Measurements from ENCODE around the gene MYOM1.
"Not testable (repeated sequence)": the region's sequence is repeated elsewhere in the genome, so short reads cannot be mapped to it uniquely, and the experiment has no call there.

Gene MYOM1

DNA sequence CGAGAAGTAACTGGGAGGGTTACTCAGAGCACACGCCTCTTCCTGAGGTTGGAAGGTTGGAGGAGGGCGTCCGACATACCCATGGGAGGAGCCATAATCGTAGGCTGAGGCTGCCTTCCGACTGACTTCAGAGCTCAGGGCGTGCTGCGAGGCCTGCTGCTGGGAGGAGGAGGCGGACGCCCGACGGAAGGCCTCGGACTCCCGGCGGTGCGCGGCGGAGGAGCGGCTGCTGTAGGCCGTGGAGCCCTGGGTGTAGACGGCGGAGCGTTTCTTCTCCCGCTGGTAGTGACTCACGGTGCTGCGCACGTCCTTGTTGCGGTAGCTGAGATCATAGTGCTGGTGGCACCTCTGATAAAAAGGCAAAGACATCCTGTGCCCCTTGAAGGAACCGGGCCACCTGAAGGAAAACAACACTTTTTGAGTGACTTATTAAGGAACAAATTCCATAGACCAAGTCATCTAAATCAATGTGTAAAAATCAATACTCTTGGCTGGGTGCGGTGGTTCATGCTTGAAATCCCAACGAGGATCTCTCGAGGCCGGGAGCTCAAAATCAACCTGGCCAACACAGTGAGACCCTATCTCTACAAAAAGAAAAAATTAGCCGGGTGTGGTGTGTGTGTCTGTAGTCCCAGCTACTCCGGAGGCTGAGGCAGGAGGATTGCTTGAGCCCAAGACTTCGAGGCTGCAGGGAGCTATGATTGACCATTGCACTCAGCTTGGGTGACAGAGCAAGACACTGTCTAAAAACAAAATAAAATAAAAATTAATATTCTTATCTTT, 4.7 kb downstream of the MYOM1 start:
- H3K4me3 ChIP-seq (ENCODE audit: low read depth, low read length), result no peak overlapping the region
- H3K4me1 ChIP-seq (ENCODE audit: control insufficient read depth, insufficient read depth, low read length), result peaks cover 6% of the 10 kb centered on the region
- H3K36me3 ChIP-seq (ENCODE audit: control insufficient read depth, insufficient read depth, low read length), result no peaks in the 10 kb centered on the region
- H3K9me3 ChIP-seq (ENCODE audit: control insufficient read depth, insufficient read depth, low read length), result no peaks in the 10 kb centered on the region
- no peak overlapping the region for H3K9ac ChIP-seq (ENCODE audit: low read depth, low read length)
- H3K27me3 ChIP-seq (ENCODE audit: control insufficient read depth, insufficient read depth, low read length), result no peaks in the 10 kb centered on the region

DNA sequence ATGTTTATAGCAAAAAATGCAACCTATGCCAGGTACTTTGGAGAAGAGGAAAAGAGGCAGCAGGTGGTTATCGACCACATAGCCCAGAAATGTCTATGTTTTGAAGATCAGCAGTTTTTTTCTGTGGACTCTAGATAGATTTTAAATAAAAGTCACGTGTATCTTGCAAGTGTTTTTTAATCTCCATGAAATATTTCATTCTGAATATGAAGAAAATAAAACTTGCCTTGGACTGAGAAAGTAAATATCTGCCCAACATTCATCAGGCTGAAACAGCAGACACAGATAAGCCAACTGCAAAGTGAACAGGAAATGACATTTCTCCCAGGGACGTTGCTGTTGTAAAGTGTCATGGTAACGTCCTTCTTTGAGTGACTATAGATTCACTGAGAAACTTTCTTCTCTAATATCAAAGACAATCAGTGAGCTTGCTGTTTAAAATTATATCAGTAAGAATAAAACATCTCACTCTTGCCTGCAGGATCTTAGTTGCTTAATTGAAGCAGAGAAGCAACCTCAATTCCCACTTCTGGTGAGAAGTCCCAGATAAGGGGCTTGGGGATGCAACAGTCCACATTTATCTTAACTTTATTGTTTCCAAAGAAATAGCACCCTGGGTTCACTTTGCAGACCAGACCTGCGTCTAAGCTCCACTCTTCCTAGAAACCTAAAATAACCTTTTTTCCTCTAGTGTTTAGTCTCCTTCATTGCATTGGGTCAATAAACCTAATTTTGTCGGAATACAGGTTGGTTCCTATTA, 6.3 kb downstream of the MYOM1 start:
- no peaks in the 10 kb centered on the region for H3K36me3 ChIP-seq (ENCODE audit: control insufficient read depth, insufficient read depth, low read length)
- H3K9me3 ChIP-seq (ENCODE audit: control insufficient read depth, insufficient read depth, low read length), result no peaks in the 10 kb centered on the region
- H3K27me3 ChIP-seq (ENCODE audit: control insufficient read depth, insufficient read depth, low read length), result no peaks in the 10 kb centered on the region
- H3K9ac ChIP-seq (ENCODE audit: low read depth, low read length), result no peak overlapping the region
- H3K4me3 ChIP-seq (ENCODE audit: low read depth, low read length), result no peak overlapping the region
- H3K4me1 ChIP-seq (ENCODE audit: control insufficient read depth, insufficient read depth, low read length), result peaks cover 4% of the 10 kb centered on the region

DNA sequence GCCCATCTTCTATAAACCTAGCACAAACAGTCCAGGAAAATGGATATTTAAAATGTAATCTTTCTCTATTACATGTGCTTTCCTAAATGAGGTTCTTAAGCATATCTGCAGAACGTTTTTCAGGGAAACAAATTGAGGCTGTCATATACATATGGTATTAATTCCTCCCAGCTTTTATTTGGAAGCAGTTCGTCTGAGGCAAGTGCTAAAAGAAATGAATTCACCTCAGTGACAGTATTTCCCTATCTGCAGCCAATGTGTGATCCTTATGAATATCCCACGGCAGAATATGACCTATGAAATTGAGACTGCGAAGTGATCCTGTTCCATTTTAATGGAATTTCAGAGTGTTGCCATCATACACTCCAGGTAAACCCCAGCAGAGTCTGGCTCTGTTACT, 7.1 kb downstream of the MYOM1 start:
- Histone ChIP-seq H3K4me1 (ENCODE audit: control insufficient read depth, insufficient read depth, low read length) (peaks cover 4% of the 10 kb centered on the region), H3K27me3 (ENCODE audit: control insufficient read depth, insufficient read depth, low read length) (no peaks in the 10 kb centered on the region), H3K4me3 (ENCODE audit: low read depth, low read length) (no peak overlapping the region), H3K9ac (ENCODE audit: low read depth, low read length) (no peak overlapping the region), H3K36me3 (ENCODE audit: control insufficient read depth, insufficient read depth, low read length) (no peaks in the 10 kb centered on the region), H3K9me3 (ENCODE audit: control insufficient read depth, insufficient read depth, low read length) (no peaks in the 10 kb centered on the region)

DNA sequence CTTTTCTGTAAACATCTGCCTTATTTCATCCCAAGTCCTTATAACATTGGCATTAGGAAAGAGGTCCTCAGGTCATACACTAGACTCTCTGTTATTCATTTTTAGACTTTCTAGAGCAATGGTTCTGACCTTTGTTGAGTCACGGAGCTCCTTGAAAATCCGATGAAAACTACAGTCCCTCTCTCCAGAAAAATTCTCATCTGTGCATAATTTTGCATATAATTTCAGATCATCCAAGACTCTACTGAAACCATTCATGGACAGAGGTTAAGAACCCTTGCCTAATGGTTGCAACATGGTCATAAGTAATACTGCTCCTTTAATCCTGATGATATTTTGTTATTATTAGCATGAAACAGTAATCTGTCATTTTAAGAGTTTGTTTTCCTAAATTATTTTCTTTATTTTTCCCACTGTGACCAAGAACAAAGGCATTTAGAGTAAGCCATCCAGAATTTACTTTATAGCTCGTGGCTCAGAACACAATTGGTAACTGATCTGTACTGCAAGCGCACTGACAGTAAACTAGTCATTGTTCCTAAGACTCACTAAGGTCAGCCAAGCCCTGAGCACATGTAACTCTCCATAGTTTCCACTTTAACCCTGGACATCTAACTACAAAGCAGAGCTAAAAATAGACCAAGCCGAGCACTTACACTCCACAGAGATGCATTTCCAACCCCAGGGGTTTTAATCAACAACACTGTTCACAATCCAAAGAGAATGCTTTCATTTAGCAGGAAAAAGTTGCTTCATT, 8.4 kb downstream of the MYOM1 start:
- Histone ChIP-seq H3K4me3 (ENCODE audit: low read depth, low read length) (no peak overlapping the region), H3K4me1 (ENCODE audit: control insufficient read depth, insufficient read depth, low read length) (peaks cover 4% of the 10 kb centered on the region), H3K9ac (ENCODE audit: low read depth, low read length) (no peak overlapping the region), H3K27me3 (ENCODE audit: control insufficient read depth, insufficient read depth, low read length) (no peaks in the 10 kb centered on the region), H3K36me3 (ENCODE audit: control insufficient read depth, insufficient read depth, low read length) (no peaks in the 10 kb centered on the region), H3K9me3 (ENCODE audit: control insufficient read depth, insufficient read depth, low read length) (no peaks in the 10 kb centered on the region)

DNA sequence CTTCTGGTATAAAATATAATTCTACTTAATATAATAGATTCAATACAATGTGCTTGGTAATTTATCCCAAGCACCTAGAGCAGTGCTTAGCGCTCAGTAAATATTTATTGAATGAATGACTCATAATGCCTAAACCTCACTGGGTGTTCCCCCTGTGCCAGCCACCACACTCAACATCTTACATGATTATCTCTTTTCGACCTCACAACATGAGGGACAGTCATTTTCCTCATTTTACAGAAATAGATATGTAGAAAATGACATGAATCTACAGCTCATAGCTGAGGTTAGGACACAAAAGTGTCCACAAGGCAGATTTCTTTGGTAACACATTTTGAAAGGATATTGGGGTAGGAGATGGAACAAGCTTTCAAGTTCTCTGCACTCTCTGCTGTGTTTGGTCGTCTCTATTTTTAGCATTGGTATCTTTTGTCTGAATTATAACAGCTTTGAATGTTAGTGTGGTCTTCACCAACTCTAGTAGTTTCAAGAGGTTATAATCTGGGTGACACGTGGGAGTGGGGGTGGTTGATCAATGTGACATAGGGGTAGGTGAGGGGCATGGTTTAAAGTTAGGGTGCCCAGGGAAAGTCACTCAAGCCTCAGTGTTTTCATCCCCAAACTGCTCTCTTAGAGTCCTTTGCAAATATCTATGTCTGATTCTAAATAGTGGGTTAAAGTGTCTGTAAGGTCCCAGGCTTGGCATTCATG, 9.8 kb downstream of the MYOM1 start:
- Histone ChIP-seq H3K27me3 (ENCODE audit: control insufficient read depth, insufficient read depth, low read length) (no peaks in the 10 kb centered on the region), H3K4me1 (ENCODE audit: control insufficient read depth, insufficient read depth, low read length) (peaks cover 4% of the 10 kb centered on the region), H3K9ac (ENCODE audit: low read depth, low read length) (no peak overlapping the region), H3K36me3 (ENCODE audit: control insufficient read depth, insufficient read depth, low read length) (no peaks in the 10 kb centered on the region), H3K4me3 (ENCODE audit: low read depth, low read length) (no peak overlapping the region), H3K9me3 (ENCODE audit: control insufficient read depth, insufficient read depth, low read length) (no peaks in the 10 kb centered on the region)

DNA sequence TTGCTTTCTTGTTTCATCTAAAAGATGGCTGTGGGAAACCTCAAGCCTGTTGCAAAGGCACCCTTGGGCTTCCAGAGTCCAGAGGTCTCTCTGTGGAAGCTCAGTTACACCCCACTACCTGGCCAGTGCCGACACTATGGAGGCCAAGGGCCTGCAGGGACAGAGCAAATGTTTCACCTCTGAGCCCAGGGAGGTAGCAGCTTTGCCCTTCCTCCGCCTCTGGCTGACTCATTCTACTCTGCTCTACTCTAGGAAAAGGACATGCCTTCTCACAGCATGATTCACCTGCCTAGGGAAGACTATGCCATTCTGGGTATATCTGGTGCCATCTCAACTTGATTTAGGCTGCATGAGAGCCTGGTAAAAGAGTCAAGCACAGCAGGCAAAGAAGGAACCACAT, 12.2 kb downstream of the MYOM1 start:
- peaks cover 4% of the 10 kb centered on the region for H3K4me1 ChIP-seq (ENCODE audit: control insufficient read depth, insufficient read depth, low read length)
- no peaks in the 10 kb centered on the region for H3K36me3 ChIP-seq (ENCODE audit: control insufficient read depth, insufficient read depth, low read length)
- H3K4me3 ChIP-seq (ENCODE audit: low read depth, low read length), result no peak overlapping the region
- H3K9me3 ChIP-seq (ENCODE audit: control insufficient read depth, insufficient read depth, low read length), result no peaks in the 10 kb centered on the region
- no peak overlapping the region for H3K9ac ChIP-seq (ENCODE audit: low read depth, low read length)
- H3K27me3 ChIP-seq (ENCODE audit: control insufficient read depth, insufficient read depth, low read length), result no peaks in the 10 kb centered on the region

DNA sequence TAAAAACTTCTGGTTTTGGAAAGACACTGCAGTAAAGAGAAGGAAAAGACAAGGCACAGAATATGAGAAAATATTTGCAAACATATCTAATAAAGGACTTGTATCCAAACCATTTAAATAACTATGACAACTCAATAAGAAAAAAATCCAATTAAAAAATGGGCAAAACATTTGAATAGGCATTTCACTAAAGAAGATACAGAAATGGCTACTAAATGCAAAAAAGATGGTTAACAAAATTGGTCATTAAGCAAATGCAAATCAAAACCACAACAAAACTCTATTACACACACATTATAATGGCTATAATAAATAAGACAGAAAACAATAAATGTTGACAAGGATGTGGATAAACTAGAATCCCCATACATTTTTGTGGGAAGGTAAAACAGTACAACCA, 14.5 kb downstream of the MYOM1 start:
- Histone ChIP-seq H3K9ac (ENCODE audit: low read depth, low read length) (no peak overlapping the region), H3K4me1 (ENCODE audit: control insufficient read depth, insufficient read depth, low read length) (no peaks in the 10 kb centered on the region), H3K27me3 (ENCODE audit: control insufficient read depth, insufficient read depth, low read length) (no peaks in the 10 kb centered on the region), H3K4me3 (ENCODE audit: low read depth, low read length) (no peak overlapping the region), H3K9me3 (ENCODE audit: control insufficient read depth, insufficient read depth, low read length) (no peaks in the 10 kb centered on the region), H3K36me3 (ENCODE audit: control insufficient read depth, insufficient read depth, low read length) (no peaks in the 10 kb centered on the region)

DNA sequence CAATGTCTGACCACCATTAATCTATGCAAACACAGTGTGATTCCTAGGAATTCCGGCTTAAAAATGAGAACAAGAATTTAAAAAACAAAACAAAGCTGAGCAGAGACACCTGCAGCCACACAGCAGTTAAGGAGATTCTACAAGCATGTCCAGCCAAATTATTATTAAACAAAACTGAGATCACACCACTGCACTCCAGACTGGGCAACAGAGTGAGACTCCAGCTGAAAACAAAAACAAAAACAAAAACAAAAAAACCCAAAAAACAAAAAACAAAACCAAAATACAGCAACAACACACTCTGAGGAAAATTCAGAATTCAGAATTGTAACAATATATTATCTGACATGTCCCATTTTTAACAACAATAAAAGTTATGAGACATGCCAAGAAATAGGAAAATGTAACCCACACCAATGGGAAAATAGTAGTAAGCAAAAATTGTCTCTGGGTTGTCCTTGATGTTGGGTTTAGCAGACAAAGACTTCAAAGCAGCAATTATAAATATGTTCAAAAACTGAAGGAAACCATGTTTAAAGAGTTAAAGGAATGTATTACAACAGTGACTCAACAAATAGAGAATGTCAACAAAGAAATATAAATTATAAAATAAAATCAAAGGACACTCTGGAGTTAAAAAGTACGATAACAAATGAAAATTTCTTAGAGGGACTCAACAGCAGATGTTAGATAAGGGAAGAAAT, 19.7 kb downstream of the MYOM1 start:
- Histone ChIP-seq H3K4me3 (ENCODE audit: low read depth, low read length) (no peak overlapping the region), H3K27me3 (ENCODE audit: control insufficient read depth, insufficient read depth, low read length) (no peaks in the 10 kb centered on the region)

DNA sequence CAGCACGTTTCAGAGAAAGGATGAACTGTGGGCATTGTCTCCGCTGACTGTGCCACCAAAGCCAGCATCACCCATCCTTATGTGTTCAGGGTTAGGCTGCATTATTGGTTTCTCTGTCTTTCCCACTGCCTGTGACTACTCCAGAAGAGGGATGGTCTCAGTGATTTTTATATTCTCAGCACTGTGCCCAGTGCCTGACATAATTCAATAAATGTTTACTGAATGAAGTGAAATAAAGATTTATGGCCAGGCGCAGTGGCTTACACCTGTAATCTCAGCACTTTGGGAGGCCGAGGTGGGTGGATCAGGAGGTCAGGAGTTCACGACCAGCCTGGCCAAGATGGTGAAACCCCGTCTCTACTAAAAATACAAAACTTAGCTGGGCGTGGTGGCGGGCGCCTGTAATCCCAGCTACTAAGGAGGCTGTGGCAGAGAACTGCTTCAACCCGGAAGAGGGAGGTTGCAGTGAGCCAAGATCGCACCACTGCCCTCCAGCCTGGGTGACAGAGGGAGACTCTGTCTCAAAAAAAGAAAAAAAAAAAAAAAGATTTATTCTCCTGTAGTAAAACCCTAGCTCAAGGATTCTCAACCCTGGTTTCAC, 21.4 kb downstream of the MYOM1 start:
- not testable (repeated sequence) for H3K27me3 ChIP-seq (ENCODE audit: control insufficient read depth, insufficient read depth, low read length); H3K9me3 ChIP-seq (ENCODE audit: control insufficient read depth, insufficient read depth, low read length); H3K9ac ChIP-seq (ENCODE audit: low read depth, low read length); H3K4me1 ChIP-seq (ENCODE audit: control insufficient read depth, insufficient read depth, low read length); H3K36me3 ChIP-seq (ENCODE audit: control insufficient read depth, insufficient read depth, low read length); H3K4me3 ChIP-seq (ENCODE audit: low read depth, low read length)

More for the DNA sequence above, 19.7 kb downstream of the MYOM1 start:
- no peaks in the 10 kb centered on the region for H3K36me3 ChIP-seq (ENCODE audit: control insufficient read depth, insufficient read depth, low read length)
- no peaks in the 10 kb centered on the region for H3K9me3 ChIP-seq (ENCODE audit: control insufficient read depth, insufficient read depth, low read length)
- H3K9ac ChIP-seq (ENCODE audit: low read depth, low read length), result no peak overlapping the region
- no peaks in the 10 kb centered on the region for H3K4me1 ChIP-seq (ENCODE audit: control insufficient read depth, insufficient read depth, low read length)

DNA sequence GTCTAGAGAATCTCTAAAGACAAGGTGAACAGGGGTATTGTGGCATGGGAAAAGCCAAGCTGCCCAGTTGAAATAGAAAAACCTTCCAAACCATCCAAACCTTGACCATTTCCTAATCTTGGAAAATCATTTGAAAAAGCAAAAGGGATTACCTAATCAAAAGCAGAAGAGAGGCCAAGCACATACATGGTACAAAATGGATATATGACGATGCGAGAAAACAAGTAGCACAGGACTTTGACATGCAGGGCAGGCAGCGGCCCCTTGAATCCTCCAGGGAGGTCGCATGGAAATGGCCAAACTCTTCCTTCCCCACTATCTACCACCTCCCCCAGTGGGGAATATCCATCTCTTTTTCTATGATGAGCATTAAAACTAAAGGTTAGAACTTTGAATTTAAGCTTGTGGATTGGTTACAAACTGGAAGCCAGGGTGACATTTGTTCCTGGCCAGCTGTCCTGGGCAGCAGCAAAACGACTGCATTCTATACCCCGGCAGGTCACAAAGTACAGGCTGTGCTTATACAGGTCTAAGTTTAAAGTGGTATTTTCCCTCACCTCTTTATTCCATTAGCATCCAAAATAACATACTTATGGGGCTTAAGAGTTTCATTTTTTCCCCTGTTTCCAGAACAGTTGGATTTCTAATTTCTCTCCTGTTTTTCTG, 24.7 kb downstream of the MYOM1 start:
- Histone ChIP-seq H3K9me3 (ENCODE audit: control insufficient read depth, insufficient read depth, low read length) (no peaks in the 10 kb centered on the region), H3K4me3 (ENCODE audit: low read depth, low read length) (no peak overlapping the region), H3K9ac (ENCODE audit: low read depth, low read length) (no peak overlapping the region), H3K36me3 (ENCODE audit: control insufficient read depth, insufficient read depth, low read length) (no peaks in the 10 kb centered on the region), H3K27me3 (ENCODE audit: control insufficient read depth, insufficient read depth, low read length) (no peaks in the 10 kb centered on the region), H3K4me1 (ENCODE audit: control insufficient read depth, insufficient read depth, low read length) (no peaks in the 10 kb centered on the region)
